HG03469 (cell line): Measurements from ENCODE around the gene ZBTB7C.
"Not testable (repeated sequence)": the region's sequence is repeated elsewhere in the genome, so short reads cannot be mapped to it uniquely, and the experiment has no call there.

Source experiments
- ATAC-seq: cut with Tn5 transposase; IDR thresholded peaks from one replicate; pipeline ENCODE4 v1.9.1; 2021; ENCODE audit warnings: mild to moderate bottlenecking, moderate library complexity, moderate number of reproducible peaks; ENCODE audit not compliant: unreplicated experiment

ZBTB7C gene

DNA sequence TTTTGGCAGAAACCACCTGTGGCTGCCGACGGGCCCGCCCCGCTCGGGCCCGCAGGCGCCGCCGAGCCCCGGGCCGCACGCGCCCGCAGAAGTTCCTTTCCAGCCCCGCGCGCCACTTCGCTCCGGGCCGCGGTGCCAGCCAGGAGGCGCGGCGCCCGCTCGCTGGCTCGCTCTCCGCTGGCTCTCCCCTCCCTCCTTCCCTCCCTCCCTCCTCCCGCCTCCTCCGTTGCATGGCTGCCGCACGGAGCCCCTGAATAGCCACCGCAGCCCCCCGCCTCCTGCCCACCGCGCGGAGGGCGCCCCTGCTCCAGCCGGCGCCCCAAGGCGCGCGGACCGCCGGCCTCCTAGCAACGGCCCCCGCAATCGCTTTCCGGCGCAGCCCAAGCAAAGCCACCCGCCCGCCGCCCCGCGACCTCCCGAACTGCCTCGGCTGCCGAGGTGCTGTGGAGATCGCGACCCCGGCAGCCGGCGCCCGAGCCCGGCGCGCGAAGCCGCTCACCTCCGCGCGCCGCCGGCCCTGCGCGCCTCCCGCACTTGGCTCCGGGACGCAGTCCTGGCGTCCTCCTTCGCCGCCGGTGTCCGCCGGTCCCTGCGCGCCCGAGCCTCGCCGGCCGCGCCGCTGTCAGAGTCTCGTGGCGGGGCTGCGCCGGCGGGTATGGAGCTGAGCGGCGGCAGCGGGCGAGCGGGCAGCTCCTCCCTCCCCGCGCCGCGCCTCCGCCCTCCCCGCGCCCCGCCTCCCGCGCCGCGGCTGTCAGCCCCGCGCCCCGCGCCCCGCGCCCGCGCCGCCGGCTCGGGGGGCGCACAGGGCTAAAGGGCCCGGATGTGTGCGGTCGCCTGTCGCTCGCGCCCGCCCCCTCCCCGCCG is at the start of gene ZBTB7C:
Gene ZBTB7C, minus strand, starts transcription at position 657 of the 864 bp plus-strand sequence.
- ATAC-seq, result no peak

DNA sequence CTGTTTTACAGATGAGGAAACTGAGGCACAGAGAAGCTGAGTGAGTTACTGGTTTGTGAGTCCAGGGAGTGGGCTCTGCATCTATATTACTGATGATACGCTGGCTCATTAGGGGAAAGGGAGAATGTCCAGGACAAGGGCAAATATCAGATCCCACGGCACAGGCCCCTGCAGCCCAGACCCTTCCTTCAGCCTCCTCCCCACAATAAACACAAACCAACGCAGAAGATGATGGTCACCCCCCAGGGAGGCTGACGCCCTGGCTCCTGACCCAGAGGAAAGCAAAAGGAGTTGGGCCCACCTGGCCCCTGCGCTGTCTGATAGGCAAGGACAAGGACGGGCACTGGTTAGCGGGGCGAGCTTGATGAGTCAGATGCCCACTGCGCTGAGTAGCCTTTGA is 47.7 kb upstream of the ZBTB7C start:
- no peak for ATAC-seq

DNA sequence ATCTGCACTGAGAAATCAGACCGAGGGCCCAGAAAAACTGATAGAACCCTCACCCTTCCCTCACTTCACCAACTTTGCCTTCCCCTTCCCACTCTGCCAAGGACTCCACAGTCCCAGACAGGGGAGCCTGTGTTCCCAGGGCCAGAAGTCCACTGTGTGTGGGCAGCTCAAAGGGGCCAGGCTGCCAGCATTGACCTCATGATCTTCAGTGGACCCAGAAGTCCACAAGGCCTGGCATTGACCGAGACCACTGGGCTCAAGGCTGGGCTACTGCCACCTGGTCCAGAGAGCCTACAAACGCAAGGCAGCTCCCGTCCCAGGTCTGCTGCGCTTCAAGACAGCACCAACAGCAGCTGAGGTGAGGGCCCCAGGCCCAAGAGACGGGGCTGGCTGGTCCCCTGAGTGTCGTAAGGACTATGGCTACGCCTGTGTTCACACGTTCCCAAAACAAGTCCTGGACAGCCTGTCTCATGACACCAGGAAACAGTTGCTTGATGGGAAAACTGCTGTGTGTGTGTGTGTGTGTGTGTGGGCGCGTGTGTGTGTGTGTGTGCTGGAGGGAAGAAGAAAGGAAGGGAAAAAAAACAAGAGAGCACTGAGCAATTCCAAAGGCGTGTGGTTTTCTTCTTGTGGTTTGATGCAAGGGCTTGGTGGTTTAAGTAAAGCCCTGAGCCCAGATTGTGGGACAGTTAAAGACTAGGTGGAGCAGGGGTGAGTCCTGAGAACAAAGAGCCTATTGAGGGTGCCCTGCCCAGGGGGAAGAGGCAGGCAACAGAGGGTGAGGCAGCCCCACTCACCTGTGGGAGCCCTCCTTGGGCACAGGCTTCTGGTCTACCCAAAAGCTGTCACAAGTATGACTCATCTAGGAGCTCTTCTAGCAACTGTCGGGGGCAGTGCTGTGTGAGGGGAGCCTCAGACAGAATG is 46.6 kb upstream of the ZBTB7C start:
- ATAC-seq, result no peak

DNA sequence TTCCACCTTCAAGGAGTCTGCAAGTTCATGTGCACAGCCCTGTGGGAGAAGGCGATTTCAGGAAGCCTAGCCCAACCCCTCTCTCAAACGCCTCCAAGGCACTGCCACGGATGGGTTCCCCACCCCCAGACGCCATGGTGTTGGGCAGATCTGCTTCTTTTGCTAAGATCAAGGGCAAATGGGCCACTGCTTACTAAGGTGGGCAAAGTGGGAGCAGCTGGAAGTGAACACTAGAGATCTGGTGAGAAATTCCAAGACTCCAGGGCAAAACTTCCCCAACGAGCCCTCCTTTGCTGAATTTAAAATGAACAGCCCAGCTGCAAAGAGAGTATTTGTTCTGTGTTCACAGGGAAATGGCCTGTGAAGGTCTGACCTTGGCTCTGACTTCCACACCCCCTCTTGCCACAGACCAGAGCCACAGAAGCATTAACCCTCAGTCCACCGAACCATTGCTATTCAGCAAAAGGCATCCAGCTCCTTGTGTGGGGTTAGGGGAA is 45.1 kb upstream of the ZBTB7C start:
- no peak for ATAC-seq

DNA sequence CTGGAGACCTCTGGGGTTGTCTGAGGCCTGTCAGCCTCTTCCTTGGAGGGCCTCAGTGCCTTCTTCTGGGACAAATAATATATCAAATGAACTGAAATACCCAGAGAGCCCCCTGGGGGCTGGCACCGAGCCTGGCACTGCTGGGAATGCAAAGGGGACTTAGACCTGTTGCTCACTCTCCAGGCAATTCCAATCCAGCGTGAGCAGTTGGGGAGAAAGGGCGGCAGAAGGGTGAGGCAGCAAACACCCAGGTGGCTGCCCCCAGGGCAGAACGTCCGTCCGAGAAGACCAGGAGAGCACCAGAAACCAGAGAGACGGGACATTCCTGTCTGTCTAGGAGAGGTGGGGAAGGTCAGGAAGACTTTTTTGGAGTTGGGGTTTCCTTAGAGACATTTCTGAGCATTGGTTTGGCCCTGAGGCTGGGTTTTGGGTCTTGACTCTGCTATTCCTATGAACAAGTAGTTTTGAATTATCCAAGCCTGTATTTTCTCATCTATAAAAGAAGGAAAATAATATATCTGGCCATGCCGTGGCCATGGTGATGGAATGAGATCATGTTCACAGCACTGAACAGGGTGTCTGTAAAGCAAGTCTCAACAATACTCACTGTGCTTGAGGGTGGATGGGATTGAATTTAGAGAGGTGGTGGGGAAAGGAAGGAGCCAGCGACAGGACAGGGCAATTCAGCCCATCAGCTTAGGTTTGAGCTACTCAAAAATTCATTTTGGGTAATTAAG is 44.3 kb upstream of the ZBTB7C start:
- ATAC-seq, result no peak

DNA sequence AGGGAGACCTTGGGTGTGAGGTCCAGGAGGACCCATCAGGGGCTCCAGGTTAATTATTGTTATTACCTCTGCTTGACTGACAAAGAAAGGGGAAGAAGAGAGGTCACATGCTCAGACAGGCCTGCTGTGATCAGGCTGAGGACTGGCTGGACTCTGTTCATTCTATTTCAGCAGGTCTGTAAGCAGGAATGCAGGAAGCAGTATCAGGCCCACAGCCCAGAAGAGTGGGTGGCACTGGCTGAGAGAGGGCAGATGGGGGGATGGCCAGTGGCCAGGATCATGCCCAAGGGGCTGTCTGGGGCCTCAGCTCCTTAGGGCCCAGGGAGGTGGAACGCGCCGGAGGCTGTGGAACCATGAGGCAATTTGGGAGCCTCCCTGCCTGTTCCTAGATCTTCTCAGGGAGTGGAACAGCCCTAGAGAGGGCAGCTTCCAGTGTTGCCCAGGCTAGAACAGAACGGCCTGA is 43.7 kb upstream of the ZBTB7C start:
- ATAC-seq, result no peak

DNA sequence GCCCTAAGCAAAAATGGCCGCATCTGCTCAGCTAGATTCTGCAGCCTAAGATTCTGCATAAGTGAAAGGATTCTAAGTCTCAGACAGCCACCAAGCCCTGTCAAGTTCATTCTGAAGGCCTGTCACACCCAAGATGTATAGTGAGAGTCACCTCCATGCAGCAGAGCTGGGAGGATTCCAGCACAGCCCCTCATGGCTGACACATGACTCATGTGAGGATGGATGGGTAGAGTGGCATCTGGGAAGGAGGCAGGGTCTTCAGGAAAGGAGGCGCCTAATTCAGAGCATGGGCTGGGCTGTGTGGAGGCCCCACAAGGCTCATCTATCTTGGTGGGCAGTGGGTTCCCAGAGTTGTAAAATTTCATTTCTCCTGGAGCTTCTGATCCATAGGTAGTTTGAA is 41.5 kb upstream of the ZBTB7C start:
- no peak for ATAC-seq

DNA sequence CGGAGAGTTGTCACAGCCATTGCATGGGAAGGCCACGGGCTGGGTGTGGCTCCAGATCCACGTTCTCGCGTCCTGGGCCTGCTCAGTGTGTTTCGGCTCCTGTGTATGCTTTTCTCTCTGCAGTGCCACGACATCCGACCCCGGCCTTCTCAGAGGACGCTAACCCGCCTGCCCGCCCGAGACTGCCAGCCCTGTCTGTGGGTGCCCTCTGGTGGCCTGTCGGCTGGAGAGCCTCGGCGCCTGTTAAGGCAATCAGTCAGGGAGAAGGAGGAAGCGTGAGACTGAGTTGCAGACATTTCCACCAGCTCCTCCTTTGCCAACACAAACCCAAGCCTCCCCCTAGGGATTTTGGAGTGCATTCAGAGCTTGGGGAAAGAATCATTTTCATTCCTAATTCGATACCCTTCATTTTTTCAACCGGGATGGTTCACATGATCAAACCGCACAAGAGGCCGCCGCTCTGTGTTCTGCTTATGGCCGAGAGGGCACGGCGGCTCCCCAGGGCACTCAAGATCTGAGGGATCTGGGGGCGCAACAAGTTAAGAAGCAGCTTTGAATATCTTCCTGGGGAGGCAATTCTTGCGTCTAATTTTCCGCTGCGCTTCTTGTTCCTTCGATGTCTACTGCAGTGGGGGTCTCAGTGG is 37.5 kb upstream of the ZBTB7C start:
- no peak for ATAC-seq

DNA sequence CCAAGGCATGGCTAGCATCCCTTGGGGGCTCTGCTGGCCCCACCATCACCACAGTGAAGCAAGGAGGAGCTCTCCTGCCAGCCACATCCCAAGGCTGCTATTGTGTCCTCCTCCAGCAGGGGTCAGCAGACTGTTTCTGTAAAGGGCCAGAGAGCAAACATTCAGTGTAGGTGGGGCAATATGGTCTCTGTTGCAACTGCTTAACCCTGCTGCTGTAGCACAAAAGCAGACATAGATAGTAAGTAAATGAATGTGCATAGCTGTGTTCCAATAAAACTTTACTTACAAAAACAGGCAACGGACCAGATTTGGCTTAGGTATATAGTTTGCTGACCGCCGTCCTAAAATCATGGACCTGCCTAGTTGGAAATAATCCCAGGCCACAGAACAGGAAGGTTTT is 36.4 kb upstream of the ZBTB7C start:
- ATAC-seq, result peak; percentile 44

DNA sequence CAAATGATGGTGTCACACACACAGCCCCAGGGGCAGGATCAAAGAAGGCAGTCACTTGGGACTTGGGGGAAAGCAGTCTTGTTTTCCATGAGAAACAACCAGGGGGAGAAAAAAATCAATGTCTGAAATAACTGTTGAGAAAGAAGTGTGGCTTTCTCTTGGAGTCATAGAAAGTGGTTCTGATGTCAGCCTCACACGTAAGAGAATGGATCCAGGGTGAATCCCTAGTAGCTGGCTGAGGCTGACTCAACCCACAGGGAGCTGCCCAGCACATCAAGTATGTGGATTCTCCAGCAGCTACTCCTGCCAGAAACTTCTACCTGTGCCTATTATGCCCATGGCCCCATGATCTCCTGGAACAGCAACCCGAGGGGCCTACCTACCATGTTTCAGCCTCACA is 33.6 kb upstream of the ZBTB7C start:
- ATAC-seq, result no peak

DNA sequence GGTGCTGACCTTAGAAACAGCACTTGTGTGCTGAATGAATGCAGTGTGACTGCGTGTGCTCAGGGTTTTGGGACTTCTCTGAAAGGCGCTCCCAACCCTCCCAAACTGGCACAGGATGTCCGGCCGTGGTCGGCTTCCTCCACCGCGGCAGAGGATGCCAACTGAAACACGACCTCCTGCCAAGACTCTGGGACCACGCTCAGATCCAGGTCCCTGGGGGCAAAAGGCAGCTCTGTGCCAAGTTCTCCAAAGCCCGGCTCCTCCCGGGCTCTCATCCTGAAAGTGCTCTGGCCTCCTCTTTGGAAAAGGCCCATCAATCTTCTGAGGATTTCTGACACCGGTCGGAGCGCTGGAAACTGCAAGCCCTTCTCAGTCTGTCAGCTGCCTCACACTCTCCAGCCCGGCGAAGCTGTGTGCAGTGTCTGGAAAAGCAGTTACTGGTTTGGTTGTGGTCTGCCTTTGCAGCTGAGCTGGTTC is 32.3 kb upstream of the ZBTB7C start:
- no peak for ATAC-seq

DNA sequence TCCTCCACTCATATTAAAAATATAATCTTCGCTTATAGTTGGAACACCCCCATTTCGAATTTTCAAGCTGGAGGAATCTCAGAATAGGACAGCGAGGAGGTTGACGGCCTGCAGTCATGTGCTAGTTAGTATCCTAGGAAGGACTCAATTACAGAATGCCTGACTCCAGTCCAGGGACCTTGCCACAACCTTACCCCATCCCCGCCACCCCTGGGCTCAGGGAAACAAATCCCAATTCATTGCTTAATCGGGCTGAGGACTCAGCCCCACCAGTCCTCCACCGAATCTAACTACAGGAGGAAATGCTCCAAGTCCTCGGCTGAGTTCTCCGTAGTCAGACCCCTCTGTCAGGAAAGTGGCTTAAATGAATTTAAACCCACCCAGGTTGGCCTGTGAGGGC is 31.7 kb upstream of the ZBTB7C start:
- ATAC-seq, result no peak

DNA sequence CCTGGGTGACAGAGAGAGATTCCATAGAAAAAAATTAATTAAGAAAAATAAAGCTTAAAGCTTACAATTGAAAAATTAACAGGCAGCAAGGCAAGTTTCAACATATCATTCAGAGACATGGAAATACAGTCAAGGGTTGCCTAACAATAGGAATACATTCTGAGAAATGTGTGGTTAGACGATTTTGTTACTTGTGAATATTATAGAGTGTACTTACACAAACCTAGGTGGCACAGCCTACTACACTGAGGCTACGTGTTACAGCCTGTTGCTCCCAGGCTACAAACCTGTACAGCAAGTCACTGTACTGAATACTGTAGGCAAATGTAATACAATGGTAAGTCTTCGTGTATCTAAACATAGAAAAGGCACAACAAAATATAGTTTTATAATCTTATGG is 27.7 kb upstream of the ZBTB7C start:
- no peak for ATAC-seq

DNA sequence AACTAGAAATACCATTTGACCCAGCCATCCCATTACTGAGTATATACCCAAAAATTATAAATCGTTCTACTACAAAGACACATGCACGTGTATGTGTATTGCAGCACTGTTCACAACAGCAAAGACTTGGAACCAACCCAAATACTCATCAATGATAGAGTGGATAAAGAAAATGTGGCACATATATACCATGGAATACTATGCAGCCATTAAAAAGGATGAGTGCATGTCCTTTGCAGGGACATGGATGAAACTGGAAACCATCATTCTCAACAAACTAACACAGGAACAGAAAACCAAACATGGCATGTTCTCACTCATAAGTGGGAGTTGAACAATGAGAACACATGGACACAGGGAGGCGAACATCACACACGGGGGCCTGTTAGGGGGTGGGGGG is 25.2 kb upstream of the ZBTB7C start:
- not testable (repeated sequence) for ATAC-seq

DNA sequence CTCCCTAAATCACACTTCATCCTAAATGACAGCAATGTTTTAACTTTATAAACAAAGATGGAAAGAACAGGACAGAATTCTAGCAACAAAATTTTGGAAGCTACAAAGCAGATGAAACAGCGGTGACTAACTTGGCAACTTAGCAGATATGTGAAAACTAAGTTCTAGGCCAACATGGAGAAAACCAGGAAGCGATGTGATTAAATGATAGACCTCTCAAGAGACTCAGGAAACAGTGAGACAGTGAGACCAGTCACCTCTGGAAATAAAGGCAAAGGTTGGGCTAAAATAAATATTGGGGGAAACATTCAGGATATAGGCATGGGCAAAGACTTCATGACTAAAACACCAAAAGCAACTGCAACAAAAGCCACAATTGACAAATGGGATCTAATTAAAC is 24.4 kb upstream of the ZBTB7C start:
- ATAC-seq, result no peak

DNA sequence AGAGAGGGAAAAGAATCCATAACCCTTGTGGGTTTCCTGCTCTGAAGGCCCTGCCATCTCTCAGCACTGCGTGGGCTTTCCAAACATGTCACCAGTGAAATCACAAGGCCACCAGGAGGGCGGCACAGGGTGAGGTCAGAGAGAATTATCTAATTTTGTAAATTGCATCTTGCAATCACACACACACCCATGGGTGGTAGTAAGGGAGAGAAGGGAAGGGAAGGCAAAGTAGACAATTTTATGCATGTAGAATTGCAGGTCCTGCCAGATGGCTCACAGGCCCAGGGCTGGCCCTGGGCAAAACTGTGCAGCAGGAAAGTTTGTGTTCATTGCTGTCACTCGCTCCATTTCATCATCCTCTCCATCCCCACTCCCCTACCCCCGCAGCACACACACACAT is 21.0 kb upstream of the ZBTB7C start:
- ATAC-seq, result no peak

DNA sequence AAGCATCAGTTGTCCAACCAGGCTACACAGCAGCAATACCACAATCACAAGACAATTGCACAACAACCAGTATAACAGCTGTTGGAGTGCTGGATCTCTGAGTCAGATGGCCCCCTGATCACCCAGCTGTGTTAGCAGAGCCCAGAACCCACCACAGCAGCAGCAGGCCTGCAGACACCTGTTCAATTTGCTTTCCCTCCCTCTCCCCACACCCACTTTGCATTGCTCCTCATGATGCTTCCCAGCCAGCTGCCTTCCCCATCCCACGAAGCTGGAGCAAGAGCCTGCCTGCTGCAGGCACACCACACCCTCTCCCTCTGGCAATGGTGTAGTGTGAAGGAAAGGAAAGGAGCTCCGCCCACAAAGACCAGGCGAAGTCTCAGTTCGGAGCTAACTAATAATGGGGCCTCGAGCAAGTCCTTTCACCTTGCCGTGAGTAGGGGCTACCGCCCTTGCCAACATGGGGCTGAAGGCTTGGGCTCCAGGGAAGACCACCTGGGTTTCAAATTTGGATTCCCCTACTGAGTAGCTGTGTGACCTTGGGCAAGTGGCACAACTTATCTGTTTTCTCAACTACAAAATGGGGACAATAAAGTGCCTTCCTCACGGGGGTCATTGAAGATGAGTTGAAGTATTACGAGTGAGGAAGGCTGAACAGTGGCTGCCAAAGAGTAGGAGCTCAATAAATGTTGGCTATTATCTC is 19.4 kb upstream of the ZBTB7C start:
- ATAC-seq, result no peak

DNA sequence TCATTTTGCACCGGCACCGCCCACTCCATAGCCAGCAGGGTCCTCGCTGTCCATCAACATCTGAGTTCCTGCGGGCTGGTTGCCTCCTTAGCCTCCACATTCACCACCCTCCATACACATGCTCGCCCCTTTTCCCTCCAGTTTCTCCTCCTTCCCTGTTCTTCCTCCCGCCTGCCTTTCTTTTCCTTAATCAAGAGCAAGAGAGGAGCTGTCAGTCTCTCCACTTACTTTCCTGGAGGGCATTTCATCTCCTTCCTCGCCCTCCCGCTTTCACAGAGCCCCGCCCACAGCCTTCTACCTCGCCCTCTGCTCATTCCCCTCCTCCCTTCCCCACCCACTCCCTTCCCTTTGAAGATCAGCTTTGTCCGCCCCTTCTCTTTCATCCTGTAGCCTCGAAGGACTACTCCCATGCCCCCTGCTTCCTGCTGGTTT is 13.8 kb upstream of the ZBTB7C start:
- no peak for ATAC-seq

DNA sequence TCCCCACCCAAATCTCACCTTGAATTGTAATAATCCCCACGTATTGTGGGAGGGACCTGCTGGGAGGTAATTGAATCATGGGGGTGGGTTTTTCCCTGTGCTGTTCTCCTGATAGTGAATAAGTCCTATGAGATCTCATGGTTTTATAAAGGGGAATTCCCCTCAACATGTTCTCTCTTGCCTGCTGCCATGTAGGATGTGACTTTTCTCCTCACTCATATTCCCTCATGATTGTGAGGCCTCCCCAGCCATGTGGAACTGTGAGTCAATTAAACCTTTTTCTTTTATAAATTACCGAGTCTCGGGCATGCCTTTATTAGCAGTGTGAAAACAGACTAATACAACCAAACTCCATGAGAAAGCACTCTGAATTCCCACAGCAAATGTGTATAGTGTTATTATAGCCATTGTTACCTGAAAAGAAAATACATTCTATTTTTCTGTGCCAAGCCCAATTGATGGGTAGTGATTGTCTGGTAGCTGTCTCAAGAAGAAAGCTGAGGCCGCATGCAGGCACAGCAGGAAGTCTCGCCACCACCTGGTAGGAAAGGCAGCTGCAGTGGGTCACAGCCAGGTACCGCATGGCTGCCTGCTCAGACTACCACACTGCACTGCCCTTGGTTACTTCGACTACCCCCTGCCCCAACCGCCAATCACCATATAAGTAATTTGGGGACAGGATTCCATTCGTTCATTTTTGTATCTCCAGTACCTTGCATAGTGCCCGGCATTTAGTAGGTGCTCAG is 10.3 kb upstream of the ZBTB7C start:
- ATAC-seq, result no peak
